Hematopoietic multipotent progenitor cell (in vitro differentiated cells): ENCODE results near the gene MRPL47. TPM values are rescaled to one million over a fixed set of nuclear protein-coding genes. Genes with fewer than 3 reads are reported as not detected.
"Not testable (repeated sequence)": the region's sequence is repeated elsewhere in the genome, so short reads cannot be mapped to it uniquely, and the experiment has no call there.

Experiments
- DNase-seq, 3 donors: peaks; one replicate each; pipeline ENCODE4 v3.0.0-alpha.2; 2011 to 2015; ENCODE audit warnings: low read depth in 2 of 3, low spot score in 2 of 3
- total RNA-seq: library from RNA; depleted of rRNA; stranded (reverse); fragments of >200 nt; gene quantifications from one replicate; pipeline ENCODE4 v1.2.3, GENCODE V29; 2012

MRPL47 gene
- 7.5 TPM for total RNA-seq

DNA sequence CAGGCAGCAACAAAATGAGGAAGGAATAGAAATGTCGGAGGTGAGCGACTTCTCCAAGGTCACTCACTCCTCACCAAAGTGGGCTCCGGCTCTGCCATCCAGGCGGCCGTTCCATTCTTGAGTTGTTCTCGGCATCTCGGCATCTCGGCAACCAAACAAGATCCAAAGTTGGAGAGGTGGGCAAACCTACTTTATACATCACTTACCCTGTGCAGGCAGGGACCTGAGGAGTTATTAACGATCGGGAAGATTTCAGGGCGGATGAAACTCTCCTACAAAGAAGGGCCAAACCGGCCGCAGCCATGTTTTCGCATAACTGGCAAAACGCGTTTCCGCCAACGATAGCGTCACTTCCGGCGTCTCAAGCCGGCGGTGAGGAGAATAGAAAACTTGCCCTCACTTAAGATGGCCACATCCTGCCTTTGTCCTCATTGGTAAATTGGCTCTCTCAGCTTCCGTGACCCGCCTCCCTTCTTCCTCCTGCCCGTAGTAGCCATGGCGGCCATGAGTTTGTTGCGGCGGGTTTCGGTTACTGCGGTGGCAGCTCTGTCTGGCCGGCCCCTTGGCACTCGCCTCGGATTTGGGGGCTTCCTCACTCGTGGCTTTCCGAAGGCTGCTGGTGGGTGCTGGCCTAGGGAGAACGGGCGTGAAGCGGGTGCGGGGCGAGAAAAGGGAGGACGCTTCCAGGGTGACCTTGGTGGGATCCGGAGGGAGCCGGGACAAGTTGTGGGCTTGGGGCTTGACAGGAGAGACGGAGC, at the start of gene MRPL47, which contains the start of gene NDUFB5:
Gene MRPL47 (minus strand): TSS at position 318 of the 758 bp plus-strand sequence. CDS start 14 bp downstream, at position 304.
Gene NDUFB5 (plus strand): TSS at position 474 of the 758 bp plus-strand sequence. CDS start 22 bp downstream, at position 496.
- DNase-seq: peak; percentile 89 to 99 (median 96)

DNA sequence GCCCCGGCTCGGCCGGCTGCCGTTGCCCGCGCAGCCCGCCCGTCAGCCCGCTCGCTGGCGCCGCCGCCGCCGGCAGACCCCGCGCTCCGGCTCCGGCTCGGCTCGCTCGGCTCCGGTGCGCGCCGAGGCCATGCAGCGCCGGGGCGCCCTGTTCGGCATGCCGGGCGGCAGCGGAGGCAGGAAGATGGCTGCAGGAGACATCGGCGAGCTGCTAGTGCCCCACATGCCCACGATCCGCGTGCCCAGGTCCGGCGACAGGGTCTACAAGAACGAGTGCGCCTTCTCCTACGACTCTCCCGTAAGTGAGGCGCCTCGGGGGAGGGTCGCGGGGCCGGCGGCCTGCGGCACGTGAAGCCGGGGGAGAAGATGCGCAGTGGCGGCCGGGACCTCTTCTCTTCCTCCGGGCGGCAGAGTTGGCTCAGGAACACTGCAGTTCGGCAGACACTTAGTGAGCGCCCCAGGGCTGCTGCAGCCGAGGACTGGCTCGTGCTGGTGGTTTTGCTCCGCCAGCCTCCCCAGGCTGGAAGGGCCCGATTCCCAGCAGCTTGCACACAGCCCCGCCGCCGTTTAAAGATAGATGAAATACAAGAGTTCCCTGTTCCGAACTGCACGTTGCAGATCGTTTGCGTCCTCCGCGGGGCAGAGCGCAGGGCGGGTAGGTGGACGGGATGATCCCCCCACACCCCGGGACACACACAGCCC, 48.8 kb upstream of the MRPL47 start:
- peak; percentile 44 to 71 (median 69) for DNase-seq

- peak; percentile 37 to 81 (median 76) for DNase-seq
Observed at GRCh38 chr3:179652447-179653095, 48.1 kb upstream of the MRPL47 start, which contains the start of gene USP13. Gene USP13, plus strand, starts transcription at chr3:179653040. Its CDS starts 186 bp downstream, at chr3:179653226.

DNA sequence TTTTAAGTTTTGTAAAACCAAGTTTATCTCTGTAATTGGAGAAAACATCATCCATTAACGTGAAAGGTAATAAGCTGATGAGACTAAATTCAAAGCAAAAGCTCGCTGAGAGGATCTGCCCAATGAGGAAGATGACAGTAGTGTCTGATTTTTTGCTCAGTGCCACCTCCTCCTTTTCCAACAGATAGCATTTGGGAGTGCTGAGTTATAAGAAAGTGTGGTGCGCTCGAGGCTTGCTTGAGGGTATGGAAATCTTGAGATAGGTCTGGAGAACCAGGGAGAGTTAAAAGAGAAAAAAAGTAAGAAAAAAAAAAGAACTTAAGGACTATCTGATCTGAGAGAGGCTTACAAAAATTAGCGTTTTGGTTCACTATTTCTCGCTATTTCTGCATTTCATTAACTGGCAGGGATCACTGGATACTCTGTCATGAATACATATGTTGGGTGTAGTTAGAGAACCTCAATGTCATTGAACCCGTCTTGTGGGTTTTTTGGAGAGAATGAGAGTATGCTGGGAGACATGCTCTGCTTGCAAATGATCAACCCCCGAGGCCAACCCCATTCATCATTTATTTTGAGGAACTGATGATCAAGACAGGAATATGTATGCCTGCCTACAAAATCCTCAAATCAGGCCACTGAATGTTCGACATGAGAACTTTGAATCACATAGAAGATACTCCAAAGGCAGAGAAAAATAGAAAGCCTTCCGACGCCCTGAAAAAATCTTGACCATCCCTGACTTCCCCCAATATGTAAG, 47.4 kb upstream of the MRPL47 start:
- DNase-seq: peak in 2 of 3 donors; percentile 21 to 39

GRCh38 chr3:179646177-179646576, 41.7 kb upstream of the MRPL47 start:
- DNase-seq: no peak

- not testable (repeated sequence) for DNase-seq
Observed at GRCh38 chr3:179643837-179644236, 39.4 kb upstream of the MRPL47 start.

GRCh38 chr3:179642871-179643270, 38.4 kb upstream of the MRPL47 start:
- no peak for DNase-seq

GRCh38 chr3:179640469-179640868, 36.0 kb upstream of the MRPL47 start:
- no peak for DNase-seq

- DNase-seq: no peak
Observed at GRCh38 chr3:179630753-179631451, 26.5 kb upstream of the MRPL47 start.

DNA sequence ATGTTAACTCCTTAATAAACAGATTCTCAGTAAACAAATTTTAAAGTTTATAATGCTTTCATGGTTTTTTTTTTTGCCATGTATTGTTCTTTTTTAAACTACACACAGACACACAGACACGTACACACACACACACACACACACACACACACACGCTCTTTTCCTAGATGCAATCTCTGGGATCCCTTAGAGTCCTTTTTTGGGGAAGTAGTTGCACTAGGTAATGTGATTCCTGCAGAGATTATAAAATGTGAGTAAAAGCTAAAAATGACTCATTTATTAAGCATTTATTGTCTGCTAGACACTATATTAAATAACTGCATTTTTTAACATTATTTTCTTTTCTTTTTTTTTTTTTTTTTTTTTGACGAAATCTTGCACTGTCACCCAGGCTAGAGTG, 20.0 kb upstream of the MRPL47 start:
- DNase-seq: no peak

GRCh38 chr3:179622023-179622422, 17.6 kb upstream of the MRPL47 start:
- no peak for DNase-seq

- no peak for DNase-seq
Observed at GRCh38 chr3:179615458-179616173, 11.2 kb upstream of the MRPL47 start.

- DNase-seq: no peak
Observed at GRCh38 chr3:179613807-179614206, 9.4 kb upstream of the MRPL47 start.

GRCh38 chr3:179610066-179610465, 5.6 kb upstream of the MRPL47 start:
- no peak for DNase-seq

GRCh38 chr3:179608931-179609720, 4.7 kb upstream of the MRPL47 start:
- peak in 2 of 3 donors; percentile 22 to 68 for DNase-seq

GRCh38 chr3:179606534-179607085, 2.2 kb upstream of the MRPL47 start:
- no peak for DNase-seq

DNA sequence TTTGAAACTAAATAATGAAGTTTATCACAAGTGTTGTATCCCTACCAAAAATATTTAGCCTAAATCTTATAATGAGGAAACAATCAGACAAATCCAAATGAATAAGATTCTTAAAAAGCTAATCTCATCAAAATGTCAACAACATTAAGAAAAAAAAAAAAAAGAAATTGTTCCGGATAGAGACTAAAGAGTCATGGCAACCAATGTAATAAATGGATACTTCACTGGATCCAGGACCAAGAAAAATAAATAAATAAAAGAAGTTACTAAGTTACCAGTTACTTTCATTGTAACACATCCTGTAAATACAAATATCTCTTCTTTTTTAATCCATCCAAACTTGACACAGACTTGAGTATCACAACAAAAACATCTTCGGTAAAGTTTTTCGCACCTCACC, 607 bp downstream of the MRPL47 start:
- DNase-seq: no peak

DNA sequence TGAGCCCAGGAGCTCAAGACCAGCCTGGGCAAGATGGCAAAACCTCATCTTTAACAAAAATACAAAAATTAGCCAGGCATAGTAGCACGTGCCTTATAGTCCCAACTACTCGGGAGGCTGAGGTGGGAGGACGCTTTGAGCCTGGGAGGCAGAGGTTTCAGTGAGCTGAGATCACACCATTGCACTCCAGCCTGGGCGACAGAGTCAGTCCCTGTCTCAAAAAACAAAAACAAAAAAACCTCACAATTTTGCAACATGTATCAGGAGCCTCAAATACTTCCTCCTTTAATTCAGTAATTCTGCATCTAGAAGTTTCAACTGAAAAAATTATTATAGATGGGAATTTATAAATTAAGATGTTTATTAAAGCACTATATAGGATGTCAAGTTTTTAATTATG, 1.1 kb downstream of the MRPL47 start:
- no peak for DNase-seq
